ENCODE data around the gene POLDIP2. TPM values are rescaled to one million over a fixed set of nuclear protein-coding genes. Genes with fewer than 3 reads are reported as not detected.
A peak's percentile ranks its signal among the peaks of the same experiment; 100 is the strongest.

The POLDIP2 gene
- total and polyA plus RNA-seq, 2 of the 13 experiments (the other 11 are each of a cell fraction or from before 2014, with no cell fraction given): 85.9 to 114 TPM

- TF ChIP-seq GTF3A (CRISPR knock-in tag; conservative IDR thresholded peaks at IDR 0.05) (no peak), PPARG (CRISPR knock-in tag; conservative IDR thresholded peaks at IDR 0.05) (peak; percentile 85), ARNT (IDR thresholded peaks at IDR 0.05) (no peak), HNRNPH1 (optimal IDR thresholded peaks at IDR 0.05; ENCODE audit: low read depth, low read length) (no peak), RFXANK (CRISPR knock-in tag; IDR thresholded peaks at IDR 0.05) (no peak), ZNF768 (CRISPR knock-in tag; IDR thresholded peaks at IDR 0.05) (no peak), CSRNP1 (CRISPR knock-in tag; IDR thresholded peaks at IDR 0.05) (no peak), ZUFSP (CRISPR knock-in tag; IDR thresholded peaks at IDR 0.05; ENCODE audit: borderline replicate concordance) (no peak), PAWR (CRISPR knock-in tag; IDR thresholded peaks at IDR 0.05; ENCODE audit: borderline replicate concordance) (no peak), NFAT5 (CRISPR knock-in tag; IDR thresholded peaks at IDR 0.05) (no peak), ARNT2 (CRISPR knock-in tag; IDR thresholded peaks at IDR 0.05; ENCODE audit: low read depth) (no peak), NCOA1 (CRISPR knock-in tag; IDR thresholded peaks at IDR 0.05) (peak; percentile 94), CEBPG (CRISPR knock-in tag; IDR thresholded peaks at IDR 0.05) (peak; percentile 59), ZNF556 (CRISPR knock-in tag; IDR thresholded peaks at IDR 0.05; ENCODE audit: borderline replicate concordance) (no peak; the same call in 1 of the 2 replicates), ZNF75D (CRISPR knock-in tag; IDR thresholded peaks at IDR 0.05; ENCODE audit: borderline replicate concordance) (no peak), ZNF569 (CRISPR knock-in tag; IDR thresholded peaks at IDR 0.05; ENCODE audit: borderline replicate concordance) (no peak), AHR (CRISPR knock-in tag; IDR thresholded peaks at IDR 0.05) (0 out of 2 replicates have a peak, but pooled peaks have one; percentile 6), MTF1 (CRISPR knock-in tag; IDR thresholded peaks at IDR 0.05) (no peak), ZNF256 (CRISPR knock-in tag; conservative IDR thresholded peaks at IDR 0.05) (0 out of 2 replicates have a peak, but pooled peaks have one; percentile 58), ZNF431 (CRISPR knock-in tag; IDR thresholded peaks at IDR 0.05; ENCODE audit: borderline replicate concordance, low read depth) (no peak), TFDP1 (CRISPR knock-in tag; IDR thresholded peaks at IDR 0.05; ENCODE audit: borderline replicate concordance) (no peak), EED (CRISPR knock-in tag; IDR thresholded peaks at IDR 0.05) (no peak), IKZF1 (IDR thresholded peaks at IDR 0.05) (no peak)
These were observed 11.0 kb upstream of the POLDIP2 start (continued) for GRCh38 chr17:28368306-28368831.
